SK-N-SH treated with all-trans-retinoic acid at 6 μM for 48 hours (cell line): ENCODE data around the gene IL15.

Experiments used
- ARNTL ChIP-seq: fragments of 450-650 bp; formaldehyde crosslinking; IDR thresholded peaks from 2 replicates; pipeline ENCODE4 v1.5.0; 2020; ENCODE audit warnings: low read depth, mild to moderate bottlenecking, moderate library complexity, borderline replicate concordance
- GLIS3 ChIP-seq: fragments of 250-450 bp; sonication (Bioruptor Pico); IDR thresholded peaks from 2 replicates; pipeline ENCODE4 v1.5.0; 2020; ENCODE audit warnings: mild to moderate bottlenecking, moderate library complexity
- ISL1 ChIP-seq: fragments of 250-450 bp; sonication (Bioruptor Pico); IDR thresholded peaks from 2 replicates; pipeline ENCODE4 v2.1.2; 2022; ENCODE audit warnings: mild to moderate bottlenecking, moderate library complexity
- PATZ1 ChIP-seq: fragments of 250-450 bp; sonication (Bioruptor Pico); IDR thresholded peaks from 2 replicates; pipeline ENCODE4 v1.8.0; 2020; ENCODE audit warnings: mild to moderate bottlenecking, moderate library complexity, borderline replicate concordance
- RARB ChIP-seq: fragments of 250-450 bp; sonication (Bioruptor Pico); IDR thresholded peaks from 2 replicates; pipeline ENCODE4 v1.8.0; 2021; ENCODE audit warnings: mild to moderate bottlenecking, moderate library complexity
- SNAI2 ChIP-seq: fragments of 250-450 bp; sonication (Bioruptor Pico); IDR thresholded peaks from 2 replicates; pipeline ENCODE4 v1.5.0; 2020; ENCODE audit warnings: mild to moderate bottlenecking, moderate library complexity
- ZFP3 ChIP-seq: fragments of 250-450 bp; sonication (Bioruptor Pico); IDR thresholded peaks from 2 replicates; pipeline ENCODE4 v1.5.0; 2020; ENCODE audit warnings: mild to moderate bottlenecking, moderate library complexity
- ZFP30 ChIP-seq: fragments of 450-650 bp; formaldehyde crosslinking; IDR thresholded peaks from 2 replicates; pipeline ENCODE4 v1.5.0; 2022; ENCODE audit warnings: mild to moderate bottlenecking, moderate library complexity
- ZNF565 ChIP-seq: fragments of 450-650 bp; formaldehyde crosslinking; conservative IDR thresholded peaks from 2 replicates; pipeline ENCODE4 v1.5.0; 2020; ENCODE audit warnings: low read depth, mild to moderate bottlenecking, moderate library complexity
- ZNF70 ChIP-seq: fragments of 450-650 bp; formaldehyde crosslinking; IDR thresholded peaks from 2 replicates; pipeline ENCODE4 v1.5.0; 2020; ENCODE audit warnings: mild to moderate bottlenecking, moderate library complexity
- TF ChIP-seq, protein P1 (sequence below): fragments of 250-450 bp; sonication (Bioruptor Pico); IDR thresholded peaks from 2 replicates; pipeline ENCODE4 v1.5.1; 2021; ENCODE audit warnings: mild to moderate bottlenecking, moderate library complexity

DNA sequence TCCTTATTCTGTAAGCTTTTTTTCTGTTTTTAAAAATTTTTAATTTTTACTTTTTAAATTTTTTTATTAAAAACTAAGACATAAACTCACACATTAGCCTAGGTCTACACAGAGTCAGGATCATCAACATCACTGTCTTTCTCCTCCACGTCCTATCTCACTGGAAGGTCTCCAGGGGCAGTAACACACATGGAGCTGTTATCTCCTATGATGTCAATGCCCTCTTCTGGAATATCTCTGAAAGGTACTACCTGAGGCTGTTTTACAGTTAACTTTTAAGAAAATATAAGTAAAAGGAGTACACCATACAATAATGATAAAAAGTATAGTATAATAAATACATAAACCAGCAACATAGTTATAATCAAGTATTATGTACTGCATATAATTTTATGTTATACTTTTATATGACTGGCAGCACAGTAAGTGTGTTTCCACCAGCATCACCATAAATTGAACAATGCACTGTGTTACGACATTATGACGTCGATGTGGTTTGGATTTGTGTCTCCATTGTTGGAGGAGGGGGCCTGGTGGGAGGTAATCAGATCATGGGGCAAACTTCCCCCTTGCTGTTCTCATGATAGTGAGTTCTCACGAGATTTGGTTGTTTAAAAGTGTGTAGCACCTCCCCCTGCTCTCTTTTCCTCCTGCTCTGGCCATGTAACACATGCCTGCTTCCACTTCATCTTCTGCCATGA is 21.3 kb downstream of the IL15 start:
- no peak for TF ChIP-seq SNAI2 (CRISPR knock-in tag)
- no peak for TF ChIP-seq ZNF565 (CRISPR knock-in tag)
- no peak for TF ChIP-seq ZFP3
- TF ChIP-seq PATZ1 (CRISPR knock-in tag), result no peak
- TF ChIP-seq GLIS3 (CRISPR knock-in tag), result no peak
- TF ChIP-seq RARB (CRISPR knock-in tag), result no peak
- no peak for TF ChIP-seq ZFP30 (CRISPR knock-in tag)
- TF ChIP-seq ISL1, result no peak
- TF ChIP-seq, protein P1, sequence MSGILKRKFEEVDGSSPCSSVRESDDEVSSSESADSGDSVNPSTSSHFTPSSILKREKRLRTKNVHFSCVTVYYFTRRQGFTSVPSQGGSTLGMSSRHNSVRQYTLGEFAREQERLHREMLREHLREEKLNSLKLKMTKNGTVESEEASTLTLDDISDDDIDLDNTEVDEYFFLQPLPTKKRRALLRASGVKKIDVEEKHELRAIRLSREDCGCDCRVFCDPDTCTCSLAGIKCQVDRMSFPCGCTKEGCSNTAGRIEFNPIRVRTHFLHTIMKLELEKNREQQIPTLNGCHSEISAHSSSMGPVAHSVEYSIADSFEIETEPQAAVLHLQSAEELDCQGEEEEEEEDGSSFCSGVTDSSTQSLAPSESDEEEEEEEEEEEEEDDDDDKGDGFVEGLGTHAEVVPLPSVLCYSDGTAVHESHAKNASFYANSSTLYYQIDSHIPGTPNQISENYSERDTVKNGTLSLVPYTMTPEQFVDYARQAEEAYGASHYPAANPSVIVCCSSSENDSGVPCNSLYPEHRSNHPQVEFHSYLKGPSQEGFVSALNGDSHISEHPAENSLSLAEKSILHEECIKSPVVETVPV (CRISPR knock-in tag), result no peak
- TF ChIP-seq ZNF70 (CRISPR knock-in tag), result no peak
- no peak for TF ChIP-seq ARNTL (CRISPR knock-in tag)
